HG02981 (cell line): ENCODE measurements around the gene XAB2.

ENCODE experiments used
- ATAC-seq: cut with Tn5 transposase; IDR thresholded peaks from one replicate; pipeline ENCODE4 v1.9.1; 2021; ENCODE audit warnings: mild to moderate bottlenecking, moderate library complexity; ENCODE audit not compliant: unreplicated experiment

The XAB2 gene

GRCh38 chr19:7633698-7634097 lies 4.4 kb upstream of the XAB2 start, which contains the start of gene PCP2:
PCP2 (minus strand) TSS chr19:7633719; CDS start chr19:7633457, 262 bp downstream.
- no peak for ATAC-seq

- ATAC-seq, result no peak
Observed at GRCh38 chr19:7632340-7633203, 3.2 kb upstream of the XAB2 start.

GRCh38 chr19:7631577-7631976 lies 2.2 kb upstream of the XAB2 start:
- ATAC-seq, result no peak

GRCh38 chr19:7628589-7629311 lies 595 bp downstream of the XAB2 start:
- no peak for ATAC-seq

- no peak for ATAC-seq
Observed at GRCh38 chr19:7627166-7627565, 2.2 kb downstream of the XAB2 start.

- ATAC-seq, result no peak
Observed at GRCh38 chr19:7625763-7626372, 3.5 kb downstream of the XAB2 start.

- ATAC-seq, result no peak
Observed at GRCh38 chr19:7624810-7625209, 4.5 kb downstream of the XAB2 start.

- ATAC-seq, result no peak
Observed at GRCh38 chr19:7623725-7624603, 5.4 kb downstream of the XAB2 start.

- ATAC-seq, result no peak
Observed at GRCh38 chr19:7622933-7623685, 6.2 kb downstream of the XAB2 start.

GRCh38 chr19:7620442-7621412 lies 8.6 kb downstream of the XAB2 start:
- no peak for ATAC-seq

- ATAC-seq, result no peak
Observed at GRCh38 chr19:7619671-7620441, 9.5 kb downstream of the XAB2 start.

GRCh38 chr19:7618771-7619510 lies 10.4 kb downstream of the XAB2 start:
- no peak for ATAC-seq

- no peak for ATAC-seq
Observed at GRCh38 chr19:7618348-7618747, 11.0 kb downstream of the XAB2 start.

GRCh38 chr19:7617735-7618134 lies 11.6 kb downstream of the XAB2 start:
- no peak for ATAC-seq

- ATAC-seq, result no peak
Observed at GRCh38 chr19:7617172-7617571, 12.2 kb downstream of the XAB2 start.

GRCh38 chr19:7614859-7615741 lies 14.2 kb downstream of the XAB2 start:
- ATAC-seq, result no peak
